GM19193 (cell line): ENCODE data around the gene TTC4.

Source experiments
- POLR2A ChIP-seq: IDR thresholded peaks from 4 replicates; pipeline ENCODE4 v1.6.1; 2011; ENCODE audit not compliant: insufficient read depth, insufficient read length; ENCODE audit errors: extremely low read depth

The TTC4 gene

DNA sequence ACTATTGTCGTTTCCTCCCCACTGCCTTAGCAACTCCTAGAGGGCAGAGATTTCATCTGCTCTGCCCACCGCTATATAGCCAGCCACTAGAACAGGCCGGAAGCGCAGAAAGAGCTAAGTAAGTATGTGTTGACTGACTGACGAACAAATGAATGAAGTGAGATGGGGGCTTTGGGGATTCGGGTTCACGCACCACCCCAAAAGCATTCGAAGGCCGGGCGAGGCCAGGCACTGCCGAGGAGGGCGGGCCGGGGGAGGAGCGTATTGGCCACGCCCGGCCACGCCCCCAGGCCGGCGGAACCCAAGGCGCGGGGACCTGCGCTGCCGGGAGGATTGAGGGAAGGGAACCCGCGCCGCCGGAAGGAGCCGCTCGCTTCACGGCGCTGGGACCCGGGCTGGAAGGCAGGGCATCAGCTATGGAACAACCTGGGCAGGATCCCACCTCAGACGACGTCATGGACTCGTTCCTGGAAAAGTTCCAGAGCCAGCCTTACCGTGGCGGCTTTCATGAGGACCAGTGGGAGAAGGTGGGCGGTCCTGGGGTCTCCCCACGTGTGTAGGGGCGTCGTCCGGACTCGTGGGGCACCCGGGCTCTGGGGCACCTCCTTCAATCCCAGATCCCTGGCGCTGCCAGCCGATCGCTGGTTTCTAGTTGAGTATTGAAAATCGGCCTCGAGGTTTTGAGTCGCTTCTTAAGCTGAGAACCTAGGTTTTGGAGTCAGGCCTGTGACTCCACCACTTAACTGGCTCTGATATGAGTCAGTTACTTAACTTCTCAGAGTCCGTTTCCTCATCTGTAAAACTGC, at the start of gene TTC4:
Gene TTC4 (plus strand): TSS at position 369 of the 806 bp plus-strand sequence. CDS start 48 bp downstream, at position 417.
- TF ChIP-seq POLR2A: peak; percentile 93

DNA sequence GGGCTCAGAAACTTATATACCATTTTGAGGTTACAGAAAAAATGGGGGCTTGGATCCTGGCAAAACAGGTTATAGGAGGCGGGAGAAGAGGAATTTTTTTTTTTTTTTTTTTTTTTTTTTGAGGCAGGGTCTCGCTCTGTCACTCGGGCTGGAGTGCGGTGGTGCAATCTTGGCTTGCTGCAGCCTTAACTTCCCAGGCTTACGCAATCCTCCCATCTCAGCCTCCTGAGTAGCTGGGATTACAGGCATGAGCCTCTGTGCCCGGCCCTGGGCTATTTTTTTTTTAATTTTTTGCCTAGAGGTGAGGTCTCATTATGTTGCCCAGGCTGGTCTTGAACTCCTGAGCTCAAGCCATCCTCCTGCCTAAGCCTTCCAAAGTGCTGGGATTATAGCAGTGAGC, 49.3 kb upstream of the TTC4 start:
- no peak for TF ChIP-seq POLR2A

DNA sequence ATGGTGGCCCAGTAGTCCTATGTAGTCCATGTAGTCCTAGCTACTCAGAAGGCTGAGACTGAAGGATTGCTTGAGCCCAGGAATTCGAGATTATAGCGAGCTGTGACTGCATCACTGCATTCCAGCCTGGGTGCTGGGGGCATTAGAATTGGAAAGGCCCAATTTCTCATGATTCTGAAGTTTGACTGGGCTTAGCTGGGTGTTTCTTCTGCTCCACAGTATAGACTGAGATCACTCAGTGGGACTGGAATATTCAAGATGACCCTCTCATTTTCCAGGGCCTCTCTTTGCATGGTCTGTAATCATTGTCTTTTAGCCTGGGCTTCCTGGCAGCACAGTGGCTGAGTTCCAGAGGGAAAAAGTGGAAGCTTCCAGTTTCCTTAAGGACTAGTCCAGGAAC, 47.9 kb upstream of the TTC4 start:
- TF ChIP-seq POLR2A: no peak

DNA sequence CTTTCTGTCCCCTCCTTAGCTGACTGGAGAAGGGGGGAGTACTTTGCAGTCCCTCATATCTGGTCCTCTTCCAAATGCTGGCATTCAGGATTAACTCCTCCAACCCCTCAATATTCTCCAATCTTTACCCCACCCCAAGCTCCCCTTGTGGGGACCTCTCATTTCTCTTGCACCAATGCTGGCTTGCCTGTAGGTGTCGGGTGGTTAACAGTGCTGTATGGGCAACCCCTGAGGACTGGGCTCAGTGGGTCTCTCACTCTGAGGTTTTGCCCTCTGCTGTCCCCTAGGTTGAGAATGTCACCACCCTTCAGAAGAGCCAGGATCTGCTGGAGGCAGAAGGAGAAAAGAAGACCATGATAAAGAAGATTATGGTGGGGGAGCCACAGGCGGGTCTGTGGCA, 47.1 kb upstream of the TTC4 start:
- no peak for TF ChIP-seq POLR2A

DNA sequence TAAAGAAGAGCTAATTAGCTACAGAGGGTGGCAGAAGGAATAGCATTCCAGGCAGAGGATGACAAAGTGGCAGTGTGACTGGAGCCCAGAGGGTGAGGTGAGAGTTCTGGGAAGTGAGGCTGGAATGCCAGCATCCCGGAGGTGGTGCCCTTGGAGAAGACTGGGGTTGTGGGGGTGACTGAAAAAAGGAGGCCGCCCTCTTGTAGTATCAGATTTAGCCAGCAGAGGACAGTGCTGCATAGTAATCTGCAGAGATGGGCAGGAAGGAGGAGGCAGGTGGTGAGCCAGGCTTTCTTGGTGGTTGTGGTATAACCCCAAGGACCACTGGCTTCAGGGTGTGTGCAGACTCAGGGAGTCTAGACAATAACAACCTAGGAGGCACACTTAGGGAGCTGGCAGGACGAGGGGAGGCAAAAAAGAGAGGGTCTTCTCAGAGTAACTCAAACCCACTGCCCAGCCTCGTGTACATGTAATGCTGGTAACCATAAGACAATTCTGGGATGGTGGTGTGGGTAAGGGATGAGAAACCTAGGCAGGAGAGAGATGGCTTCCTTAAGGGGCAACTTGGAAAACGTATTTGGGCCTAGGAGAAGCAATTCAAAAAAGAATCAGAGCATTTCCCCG, 43.6 kb upstream of the TTC4 start:
- TF ChIP-seq POLR2A: no peak

- no peak for TF ChIP-seq POLR2A
These were observed 36.7 kb upstream of the TTC4 start for GRCh38 chr1:54678776-54679643.

- TF ChIP-seq POLR2A: no peak
These were observed 36.0 kb upstream of the TTC4 start for GRCh38 chr1:54679706-54680105.

- no peak for TF ChIP-seq POLR2A
These were observed 35.3 kb upstream of the TTC4 start for GRCh38 chr1:54680387-54680786.

- no peak for TF ChIP-seq POLR2A
These were observed 34.3 kb upstream of the TTC4 start for GRCh38 chr1:54681358-54681757.

- no peak for TF ChIP-seq POLR2A
These were observed 32.2 kb upstream of the TTC4 start for GRCh38 chr1:54683453-54683852.

GRCh38 chr1:54685335-54685905, 30.2 kb upstream of the TTC4 start:
- TF ChIP-seq POLR2A: no peak

- no peak for TF ChIP-seq POLR2A
These were observed 29.5 kb upstream of the TTC4 start for GRCh38 chr1:54686155-54686554.

DNA sequence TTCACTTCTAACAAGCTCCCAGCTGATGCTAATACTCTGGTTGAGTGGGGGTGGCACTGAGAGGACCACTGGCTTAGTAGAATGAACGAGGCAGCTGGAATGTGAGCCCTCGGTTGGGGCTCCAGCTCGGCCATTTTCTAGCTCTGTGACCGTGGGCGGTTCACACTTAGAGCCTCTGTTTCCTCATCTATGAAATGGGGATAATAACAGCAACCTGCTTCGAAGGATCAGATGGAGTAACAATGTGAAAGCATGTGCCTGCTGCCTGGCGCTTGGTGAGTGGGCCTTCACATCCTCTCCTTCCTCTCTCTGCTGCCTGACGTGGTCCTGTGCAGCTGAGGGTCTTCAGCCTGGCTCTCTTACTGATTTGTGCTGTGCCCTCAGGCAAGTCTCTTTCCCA, 20.9 kb upstream of the TTC4 start:
- no peak for TF ChIP-seq POLR2A

GRCh38 chr1:54695221-54695620, 20.4 kb upstream of the TTC4 start:
- TF ChIP-seq POLR2A: no peak

GRCh38 chr1:54695764-54696163, 19.9 kb upstream of the TTC4 start:
- no peak for TF ChIP-seq POLR2A
